ENCODE measurements around the gene ERFL. TPM values are rescaled to one million over a fixed set of nuclear protein-coding genes. Genes with fewer than 3 reads are reported as not detected.

Gene ERFL
- polyA plus RNA-seq, 1 of the 3 experiments (the other 2 are of a cell fraction) = 0.07 TPM

- TF ChIP-seq, protein P1, sequence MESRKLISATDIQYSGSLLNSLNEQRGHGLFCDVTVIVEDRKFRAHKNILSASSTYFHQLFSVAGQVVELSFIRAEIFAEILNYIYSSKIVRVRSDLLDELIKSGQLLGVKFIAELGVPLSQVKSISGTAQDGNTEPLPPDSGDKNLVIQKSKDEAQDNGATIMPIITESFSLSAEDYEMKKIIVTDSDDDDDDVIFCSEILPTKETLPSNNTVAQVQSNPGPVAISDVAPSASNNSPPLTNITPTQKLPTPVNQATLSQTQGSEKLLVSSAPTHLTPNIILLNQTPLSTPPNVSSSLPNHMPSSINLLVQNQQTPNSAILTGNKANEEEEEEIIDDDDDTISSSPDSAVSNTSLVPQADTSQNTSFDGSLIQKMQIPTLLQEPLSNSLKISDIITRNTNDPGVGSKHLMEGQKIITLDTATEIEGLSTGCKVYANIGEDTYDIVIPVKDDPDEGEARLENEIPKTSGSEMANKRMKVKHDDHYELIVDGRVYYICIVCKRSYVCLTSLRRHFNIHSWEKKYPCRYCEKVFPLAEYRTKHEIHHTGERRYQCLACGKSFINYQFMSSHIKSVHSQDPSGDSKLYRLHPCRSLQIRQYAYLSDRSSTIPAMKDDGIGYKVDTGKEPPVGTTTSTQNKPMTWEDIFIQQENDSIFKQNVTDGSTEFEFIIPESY (IDR thresholded peaks at IDR 0.05; ENCODE audit: borderline replicate concordance, low read depth) = no peak
- no peak for TF ChIP-seq RCOR1 (IDR thresholded peaks at IDR 0.05; ENCODE audit: low read length)
Observed at GRCh38 chr19:41882568-41883462, 45.4 kb downstream of the ERFL start, which contains the start of gene ARHGEF1 (continued).

DNA sequence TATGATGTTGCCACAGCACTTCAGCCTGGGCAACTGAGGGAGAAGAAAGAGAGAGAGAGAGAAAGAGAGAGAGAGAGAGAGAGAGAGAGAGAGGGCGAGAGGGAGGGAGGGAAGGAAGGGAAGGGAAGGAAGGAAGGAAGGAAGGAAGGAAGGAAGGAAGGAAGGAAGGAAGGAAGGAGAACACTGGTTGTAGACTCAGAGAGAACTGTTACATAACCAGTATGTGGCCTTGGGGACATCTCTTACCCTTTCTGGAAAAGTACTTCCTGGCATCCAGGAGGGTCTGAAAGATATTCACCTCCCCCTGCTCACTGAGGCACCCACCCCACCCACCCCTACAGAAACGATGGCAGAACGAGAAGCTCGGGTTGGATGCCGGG is 47.9 kb downstream of the ERFL start:
- H4K20me1 ChIP-seq (ENCODE audit: insufficient read depth) = peaks cover 5% of the 10 kb centered on the region
- H3K27ac ChIP-seq (ENCODE audit: low read depth in 2 of 2, low read length in 1 of 2) = no peak overlapping the region
- H3F3A ChIP-seq (replicated peaks; ENCODE audit: insufficient read depth) = peaks cover 13% of the 10 kb centered on the region
- peaks cover 12% of the 10 kb centered on the region for H3K79me2 ChIP-seq (ENCODE audit: insufficient read depth)
- H3K36me3 ChIP-seq (replicated peaks in 1 of 2; ENCODE audit: control insufficient read depth in 1 of 2, insufficient read depth in 2 of 2, low read length in 1 of 2) = no peaks in the 10 kb centered on the region
- H3K9me2 ChIP-seq = no peaks in the 10 kb centered on the region
- H3K4me2 ChIP-seq = no peak overlapping the region
- no peak overlapping the region for H3K4me3 ChIP-seq (ENCODE audit: low read depth in 2 of 2, low read length in 1 of 2)
- no peak overlapping the region for H2AFZ ChIP-seq (ENCODE audit: low read depth)
- TF ChIP-seq JUND (IDR thresholded peaks at IDR 0.05) (no peak), MXI1 (IDR thresholded peaks at IDR 0.05; ENCODE audit: low read depth, low read length) (no peak), NFIC (IDR thresholded peaks at IDR 0.05; ENCODE audit: borderline replicate concordance) (no peak), PBX3 (IDR thresholded peaks at IDR 0.05) (no peak), IRF3 (IDR thresholded peaks at IDR 0.05; ENCODE audit: low read depth, low read length) (no peak), RFX5 (IDR thresholded peaks at IDR 0.05; ENCODE audit: low read length) (no peak)
- TF ChIP-seq, protein P1 (IDR thresholded peaks at IDR 0.05; ENCODE audit: borderline replicate concordance, low read depth) = no peak
- TF ChIP-seq, protein P2, sequence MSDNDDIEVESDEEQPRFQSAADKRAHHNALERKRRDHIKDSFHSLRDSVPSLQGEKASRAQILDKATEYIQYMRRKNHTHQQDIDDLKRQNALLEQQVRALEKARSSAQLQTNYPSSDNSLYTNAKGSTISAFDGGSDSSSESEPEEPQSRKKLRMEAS (IDR thresholded peaks at IDR 0.05; ENCODE audit: low read depth) = no peak
- no peak for DNase-seq
- ChIA-PET CTCF (interaction anchor here (0.9 kb wide), 1 partner anchor 148 kb away, joined by 3 read pairs; no protein-coding TSS in a partner anchor), POLR2A (interaction anchor here (1.1 kb wide), 1 partner anchor 20 kb away, joined by 3 read pairs; the partner anchor contains the start of gene RPS19)
- WGBS (ENCODE audit: low lambda C conversion rate) = 78% methylated on average over 5 of the region's 5 CpGs
- no peaks in the 10 kb centered on the region for H3K9me3 ChIP-seq
- no peak overlapping the region for H3K9ac ChIP-seq
- no peaks in the 10 kb centered on the region for H3K27me3 ChIP-seq (ENCODE audit: insufficient read depth)
- peaks cover 0 to 16% of the 10 kb centered on the region in 2 experiments; a peak in 2 of 4 replicates for H3K4me1 ChIP-seq (ENCODE audit: control insufficient read depth in 1 of 2, insufficient read depth in 2 of 2, low read depth in 1 of 2, low read length in 1 of 2)
